HepG2 (cell line): ENCODE measurements around the gene SPRED3. TPM values are rescaled to one million over a fixed set of nuclear protein-coding genes. Genes with fewer than 3 reads are reported as not detected.

ENCODE experiments used
- ATAC-seq: fragments of 200-7000 bp; cut with Tn5 transposase; 3 replicates; pipeline ENCODE4 v1.9.1; 2020; ENCODE audit warnings: mild to moderate bottlenecking, moderate library complexity
- BruUV-seq: library from RNA; stranded (reverse); fragments of 400-500 nt; replicated peaks from 2 replicates; lab custom pipeline; 2021; lab: Mats Ljungman, UMichigan
- CTCF ChIA-PET: fragments of 300-600 bp; formaldehyde crosslinking; extraction: SDS; loops from one replicate; lab custom pipeline; 2021; ENCODE audit warnings: low total read pairs, inconsistent platforms, low intra/inter-chr PET ratio; lab: Yijun Ruan, JAX
- POLR2A ChIA-PET: fragments of 350-600 bp; sonication (Branson Sonifier 250); formaldehyde crosslinking; loops from one replicate; lab custom pipeline; 2020; ENCODE audit warnings: antibody characterized with exemption, inconsistent platforms; lab: Yijun Ruan, JAX
- DNase-seq: peaks from one replicate; pipeline ENCODE4 v3.0.0-alpha.2; 2015; ENCODE audit warnings: low spot score
- FAIRE-seq: peaks from 3 replicates; lab custom pipeline; 2011; peaks lifted over from hg19 to GRCh38; lab: Jason Lieb, UNC
- H2AFZ ChIP-seq: one replicate; pipeline ENCODE4 v1.6.1; 2011; ENCODE audit warnings: low read length, inconsistent platforms
- H3K27ac ChIP-seq: fragments of 300-600 bp; 3 replicates; pipeline ENCODE4 v1.8.0; 2011; ENCODE audit warnings: mixed run types, mild to moderate bottlenecking, mixed read lengths, low read length, inconsistent platforms; ENCODE audit not compliant: insufficient read depth; ENCODE audit errors: extremely low read length
- H3K27me3 ChIP-seq, 2 experiments: fragments of 200-600 bp in 1 of 2; 2 replicates in 1 of 2; 3 replicates in 1 of 2; pipeline versions ENCODE4 v1.6.0 to v1.8.0; 2011; ENCODE audit warnings: low read length in 2 of 2, mild to moderate bottlenecking in 2 of 2, moderate library complexity in 2 of 2, inconsistent platforms in 1 of 2; ENCODE audit not compliant: insufficient read depth in 2 of 2, control insufficient read depth in 1 of 2
- H3K36me3 ChIP-seq, 2 experiments: fragments of 200-600 bp in 1 of 2; replicated peaks in 1 of 2; 2 replicates in 1 of 2; 3 replicates in 1 of 2; pipeline versions ENCODE4 v1.5.1 to v1.8.0; 2011; ENCODE audit warnings: low read length in 2 of 2, inconsistent platforms in 1 of 2; ENCODE audit not compliant: insufficient read depth in 2 of 2, control insufficient read depth in 1 of 2
- H3K4me1 ChIP-seq: 2 replicates; pipeline ENCODE4 v1.5.1; 2012; ENCODE audit warnings: low read length, inconsistent platforms; ENCODE audit not compliant: insufficient read depth
- H3K4me2 ChIP-seq: 2 replicates; pipeline ENCODE4 v1.6.0; 2011; ENCODE audit warnings: low read depth, low read length, inconsistent platforms
- H3K4me3 ChIP-seq, 3 experiments: fragments of 200-600 bp in 1 of 3; sonication (generic), shearing (Covaris generic) in 1 of 3; replicated peaks in 1 of 3; 2 replicates each; pipeline ENCODE4 v1.5.1; 2011 to 2016; ENCODE audit warnings: low read length in 3 of 3, inconsistent platforms in 2 of 3, low read depth in 2 of 3, mild to moderate bottlenecking in 2 of 3, control low read depth in 1 of 3, mixed read lengths in 1 of 3; ENCODE audit not compliant: insufficient read depth in 1 of 3
- H3K79me2 ChIP-seq: one replicate; pipeline ENCODE4 v1.6.1; 2011; ENCODE audit warnings: low read length, inconsistent platforms; ENCODE audit not compliant: insufficient read depth
- H3K9ac ChIP-seq: 2 replicates; pipeline ENCODE4 v1.6.0; 2011; ENCODE audit warnings: mild to moderate bottlenecking, low read depth, low read length, inconsistent platforms; ENCODE audit not compliant: insufficient read depth
- H3K9me3 ChIP-seq: 2 replicates; pipeline ENCODE4 v1.5.1; 2012; ENCODE audit warnings: mild to moderate bottlenecking, low read length
- H4K20me1 ChIP-seq: 2 replicates; pipeline ENCODE4 v1.6.0; 2011; ENCODE audit warnings: inconsistent platforms, mild to moderate bottlenecking, low read length, moderate library complexity; ENCODE audit not compliant: insufficient read depth
- BORCS8-MEF2B ChIP-seq: sonication (generic); formaldehyde crosslinking; IDR thresholded peaks from 2 replicates; pipeline ENCODE4 v1.8.0; 2022; ENCODE audit warnings: mild to moderate bottlenecking, missing genetic modification reagents
- KLF6 ChIP-seq: IDR thresholded peaks from 2 replicates; pipeline ENCODE4 v1.8.0; 2016; ENCODE audit warnings: missing biosample characterization, missing genetic modification reagents
- SUZ12 ChIP-seq: fragments of 150-350 bp; IDR thresholded peaks from 2 replicates; pipeline ENCODE4 v1.6.1; 2014; ENCODE audit warnings: low read depth, low read length
- TCF7L2 ChIP-seq: IDR thresholded peaks from 2 replicates; pipeline ENCODE4 v1.6.1; 2011; ENCODE audit warnings: mild to moderate bottlenecking, low read depth, low read length, moderate library complexity
- ZNF44 ChIP-seq: sonication (generic); formaldehyde crosslinking; IDR thresholded peaks from 2 replicates; pipeline ENCODE4 v1.5.1; 2020; ENCODE audit warnings: mild to moderate bottlenecking, missing genetic modification reagents
- ZNF703 ChIP-seq: sonication (generic); formaldehyde crosslinking; IDR thresholded peaks from 2 replicates; pipeline ENCODE4 v1.5.1; 2020; ENCODE audit warnings: missing genetic modification reagents, mild to moderate bottlenecking, moderate library complexity, borderline replicate concordance
- ZNF737 ChIP-seq: sonication (generic); formaldehyde crosslinking; IDR thresholded peaks from 2 replicates; pipeline ENCODE4 v1.5.0; 2020; ENCODE audit warnings: missing genetic modification reagents, mild to moderate bottlenecking, borderline replicate concordance
- WGBS: methylation state at CpG from one replicate; pipeline ENCODE4 v1.1.6; 2017; ENCODE audit warnings: low lambda C conversion rate; 5-methylcytosine and 5-hydroxymethylcytosine counted together
- in situ Hi-C: cut with HindIII; loops from 2 replicates; pipeline ENCODE4 v1.10.0; 2017; ENCODE audit warnings: low pct_unique_long_range_greater_than_20kb; ENCODE audit not compliant: extremely low pct_ligation_motif_present
- intact Hi-C: fragments of 100-400 bp; cut with micrococcal nuclease; formaldehyde crosslinking; loops from one replicate; pipeline ENCODE4 v1.10.0; 2022; ENCODE audit not compliant: unreplicated experiment
- polyA plus RNA-seq, 8 experiments: library from polyadenylated mRNA; depleted of rRNA in 3 of 8; stranded (reverse) in 7 of 8; unstranded in 1 of 8; fragments of >200 nt; fragmentation: Illumina TruSeq in 4 of 8; extraction: Trizol in 4 of 8; gene quantifications; 2 replicates each; pipeline versions ENCODE4 v1.2.1 to v1.2.3, GENCODE V29; 2011 to 2016; ENCODE audit warnings: low read depth in 4 of 8, missing spikeins in 1 of 8, mixed read lengths in 1 of 8; ENCODE audit not compliant: insufficient read depth in 1 of 8
- total RNA-seq, 5 experiments: library from RNA; depleted of rRNA; stranded (reverse); fragments of >200 nt; fragmentation: Illumina TruSeq; extraction: Trizol; gene quantifications; 2 replicates each; pipeline ENCODE4 v1.2.3, GENCODE V29; 2016; ENCODE audit warnings: low read depth in 1 of 5

SPRED3 gene
- total and polyA plus RNA-seq, 2 of the 13 experiments (the other 11 are each of a cell fraction or from before 2014, with no cell fraction given), result 0.15 to 0.17 TPM

- WGBS, result 66% methylated on average over 5 of the region's 5 CpGs
- H3K4me1 ChIP-seq, result peaks cover 22% of the 10 kb centered on the region
- ATAC-seq, result no peak
- no peak for DNase-seq
- no peak for FAIRE-seq
- H3K9me3 ChIP-seq, result no peaks in the 10 kb centered on the region
- peak overlapping the region; percentile 94 for H3K9ac ChIP-seq
- no peaks in the 10 kb centered on the region; a peak in 1 of 5 replicates for H3K27me3 ChIP-seq
- H3K4me3 ChIP-seq, result peak overlapping the region; percentile 87 to 99 (median 92)
- ChIA-PET POLR2A (interaction anchor here (1.1 to 3.3 kb wide), 2 partner anchors 12 to 27 kb away, joined by 5 to 30 read pairs; partner anchors contain the start of genes FAM98C and GGN), CTCF (no interaction called here)
- intact Hi-C loops, result no loop called here
- no TSS peak for BruUV-seq
- no peak overlapping the region for H2AFZ ChIP-seq
- peaks cover 8 to 27% of the 10 kb centered on the region in 2 experiments; a peak in 4 of 5 replicates for H3K36me3 ChIP-seq
- TF ChIP-seq BORCS8-MEF2B (CRISPR knock-in tag) (0 out of 2 replicates have a peak, but pooled peaks have one; percentile 36), SUZ12 (no peak)
- H4K20me1 ChIP-seq, result peaks cover 2% of the 10 kb centered on the region; the same call in 1 of the 2 replicates
- in situ Hi-C loops, result no loop called here
- peak overlapping the region; percentile 86 for H3K4me2 ChIP-seq
- peak overlapping the region; percentile 84 for H3K27ac ChIP-seq
- peaks cover 22% of the 10 kb centered on the region for H3K79me2 ChIP-seq
Observed at GRCh38 chr19:38375748-38376147, 12.7 kb upstream of the SPRED3 start.

DNA sequence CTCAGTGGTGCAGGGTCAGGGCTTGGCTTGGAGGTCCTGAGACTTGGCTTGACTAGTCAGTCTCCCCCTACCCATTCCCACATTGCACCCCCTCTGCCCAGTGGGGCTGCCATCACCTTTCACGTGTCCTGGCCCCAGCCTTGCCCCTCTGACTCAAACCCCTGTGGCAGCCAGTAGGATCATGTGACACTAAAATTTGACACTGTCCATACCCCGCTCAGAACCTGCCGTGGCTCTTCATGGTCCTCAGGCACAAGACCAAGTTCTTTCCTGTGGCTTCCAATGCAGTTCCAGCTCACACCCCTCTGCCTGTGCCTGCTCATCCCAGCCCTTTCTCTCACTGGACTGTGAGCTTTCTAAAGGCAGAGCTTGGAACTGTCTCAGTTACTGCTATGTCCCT, 11.9 kb upstream of the SPRED3 start:
- H3K36me3 ChIP-seq, result peaks cover 15 to 34% of the 10 kb centered on the region in 2 experiments
- H3K4me2 ChIP-seq, result peak overlapping the region; percentile 86
- H4K20me1 ChIP-seq, result peaks cover 2% of the 10 kb centered on the region; the same call in 1 of the 2 replicates
- peaks cover 22% of the 10 kb centered on the region for H3K4me1 ChIP-seq
- H3K27me3 ChIP-seq, result no peaks in the 10 kb centered on the region; a peak in 1 of 5 replicates
- CTCF ChIA-PET, result no interaction called here
- no peak overlapping the region for H2AFZ ChIP-seq
- intact Hi-C loops, result no loop called here
- peaks cover 22% of the 10 kb centered on the region for H3K79me2 ChIP-seq
- no peak overlapping the region for H3K27ac ChIP-seq
- TF ChIP-seq ZNF737 (CRISPR knock-in tag) (no peak), KLF6 (no peak), ZNF703 (CRISPR knock-in tag) (no peak), TCF7L2 (no peak), ZNF44 (CRISPR knock-in tag) (no peak)
- TF ChIP-seq, all 625 proteins: peak for 0
- in situ Hi-C loops, result no loop called here
- POLR2A ChIA-PET, result interaction anchor here (1.1 to 3.3 kb wide), 2 partner anchors 11 to 26 kb away, joined by 5 to 30 read pairs; partner anchors contain the start of genes FAM98C and GGN
- no TSS peak for BruUV-seq
- 0 out of 6 replicates have a peak overlapping the region, but pooled peaks of 1 of the 3 experiments have one; percentile 92 for H3K4me3 ChIP-seq
- DNase-seq, result no peak
- FAIRE-seq, result no peak
- no peaks in the 10 kb centered on the region for H3K9me3 ChIP-seq
- WGBS, result 100% methylated on average over 3 of the region's 3 CpGs
- no peak for ATAC-seq
- no peak overlapping the region for H3K9ac ChIP-seq
